Measurements from ENCODE around the gene GDI2.
"Not testable (repeated sequence)": the region's sequence is repeated elsewhere in the genome, so short reads cannot be mapped to it uniquely, and the experiment has no call there.

GDI2 gene

DNA sequence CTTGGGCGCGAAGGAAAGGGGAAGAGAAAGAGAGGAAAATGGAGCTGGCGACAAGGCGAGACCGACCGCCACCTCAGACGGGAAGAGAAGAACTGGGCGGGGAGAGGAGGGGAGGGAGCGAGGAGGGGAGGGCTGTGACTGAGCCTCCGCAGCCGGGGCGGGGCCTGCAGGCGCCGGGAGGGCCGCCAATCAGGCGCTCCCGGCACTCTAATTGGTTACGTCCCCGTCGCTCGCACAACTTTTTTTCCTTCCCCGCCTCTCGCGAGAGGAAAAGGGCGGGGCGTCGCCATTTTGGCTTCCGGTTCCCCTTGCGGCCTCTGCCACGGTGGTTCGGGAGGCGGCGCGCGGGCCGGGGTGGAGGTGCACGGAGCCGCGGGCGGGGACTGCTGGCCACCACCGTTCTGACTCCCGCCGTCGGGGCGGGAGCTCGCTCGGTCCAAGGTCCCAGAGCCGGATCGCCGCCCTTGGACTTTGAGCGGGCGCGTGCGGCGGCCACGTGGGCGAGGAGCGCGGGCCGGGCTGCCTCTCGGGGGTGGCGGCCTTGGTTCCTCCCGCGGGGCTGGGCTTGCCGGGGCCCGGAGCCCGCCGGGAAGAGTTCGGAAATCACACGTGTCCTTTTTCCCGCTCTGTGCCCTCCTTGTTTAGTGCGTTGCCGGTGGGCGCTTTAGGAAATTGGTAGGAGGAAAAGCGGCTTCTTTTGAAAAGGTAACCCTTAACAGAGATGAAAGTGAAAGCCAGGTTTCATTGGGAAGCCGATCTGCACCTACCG lies at the start of gene GDI2:
GDI2 (minus strand) TSS at position 94 of the 769 bp plus-strand sequence. CDS start 176 bp downstream, outside the sequence.
- peak within 1 kb of the TSS; percentile 98 for H3K27ac ChIP-seq (ENCODE audit: low read depth, low read length)

DNA sequence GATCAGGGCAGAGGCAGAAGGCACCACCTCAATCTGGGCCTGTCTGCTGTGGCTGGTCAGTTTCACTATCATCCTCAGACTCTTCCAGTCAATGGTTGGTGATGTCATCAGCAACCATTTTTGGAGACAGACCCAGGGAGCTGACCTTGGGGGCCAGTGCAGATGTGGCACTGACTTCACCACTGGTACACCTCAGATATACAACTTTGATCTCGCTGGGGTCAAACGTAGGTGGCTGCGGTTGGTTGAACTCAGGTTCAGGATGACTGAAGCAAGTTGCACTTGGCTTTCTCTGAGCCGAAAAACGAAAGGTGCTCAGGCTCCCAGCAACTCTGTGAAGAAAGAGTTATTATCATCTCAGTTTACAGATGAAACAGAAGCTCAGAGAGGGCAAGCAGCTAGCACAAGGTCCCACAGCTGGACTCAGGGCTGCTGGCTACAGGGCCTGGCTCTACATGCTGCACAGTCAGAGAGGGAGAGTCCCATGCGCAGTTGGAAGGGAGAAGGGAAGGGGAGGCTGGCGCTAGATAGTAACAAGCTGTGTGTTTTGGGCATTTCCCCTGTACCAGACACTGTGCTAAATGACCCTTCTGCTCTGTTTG lies 49.2 kb upstream of the GDI2 start:
- no peak overlapping the region for H3K9ac ChIP-seq (ENCODE audit: low read length)
- no peaks in the 10 kb centered on the region for H3K36me3 ChIP-seq (ENCODE audit: control insufficient read depth, insufficient read depth, low read length)
- no peaks in the 10 kb centered on the region for H3K27me3 ChIP-seq (ENCODE audit: control insufficient read depth, insufficient read depth, low read length)
- no peak overlapping the region for H3K4me3 ChIP-seq (ENCODE audit: low read length)
- no peaks in the 10 kb centered on the region for H3K4me1 ChIP-seq (ENCODE audit: control insufficient read depth, insufficient read depth, low read length)
- H3K27ac ChIP-seq (ENCODE audit: low read depth, low read length), result no peak overlapping the region

More for the DNA sequence above, at the start of gene GDI2:
- H3K27me3 ChIP-seq (ENCODE audit: control insufficient read depth, insufficient read depth, low read length), result no peaks in the 10 kb centered on the region
- H3K9ac ChIP-seq (ENCODE audit: low read length), result peak within 1 kb of the TSS; percentile 87
- peaks cover 19% of the 10 kb centered on the region for H3K4me1 ChIP-seq (ENCODE audit: control insufficient read depth, insufficient read depth, low read length)
- peak within 1 kb of the TSS; percentile 97 for H3K4me3 ChIP-seq (ENCODE audit: low read length)
- H3K36me3 ChIP-seq (ENCODE audit: control insufficient read depth, insufficient read depth, low read length), result no peaks in the 10 kb centered on the region

DNA sequence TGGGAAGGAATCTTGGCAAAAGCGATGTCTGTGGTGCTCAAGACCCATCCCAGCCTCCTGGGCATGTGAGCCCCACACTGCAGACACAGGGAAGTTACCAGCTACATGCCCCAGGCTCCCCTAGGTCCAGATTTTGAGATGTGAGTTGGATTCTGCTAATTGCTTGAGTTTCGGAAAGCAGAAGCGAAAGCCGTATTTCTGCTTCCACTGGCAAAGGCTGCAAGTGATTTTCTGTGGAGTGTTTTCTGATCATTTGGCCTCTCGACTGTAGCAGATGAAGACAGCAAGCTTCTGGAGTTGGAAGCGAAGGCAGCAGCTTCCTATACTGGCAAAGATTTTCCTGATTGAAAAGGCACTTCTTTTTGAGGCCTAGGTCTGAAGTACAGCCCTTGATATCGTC lies 46.8 kb upstream of the GDI2 start:
- Histone ChIP-seq H3K27me3 (ENCODE audit: control insufficient read depth, insufficient read depth, low read length) (no peaks in the 10 kb centered on the region), H3K4me1 (ENCODE audit: control insufficient read depth, insufficient read depth, low read length) (no peaks in the 10 kb centered on the region), H3K4me3 (ENCODE audit: low read length) (no peak overlapping the region), H3K9ac (ENCODE audit: low read length) (no peak overlapping the region), H3K27ac (ENCODE audit: low read depth, low read length) (no peak overlapping the region), H3K36me3 (ENCODE audit: control insufficient read depth, insufficient read depth, low read length) (no peaks in the 10 kb centered on the region)

DNA sequence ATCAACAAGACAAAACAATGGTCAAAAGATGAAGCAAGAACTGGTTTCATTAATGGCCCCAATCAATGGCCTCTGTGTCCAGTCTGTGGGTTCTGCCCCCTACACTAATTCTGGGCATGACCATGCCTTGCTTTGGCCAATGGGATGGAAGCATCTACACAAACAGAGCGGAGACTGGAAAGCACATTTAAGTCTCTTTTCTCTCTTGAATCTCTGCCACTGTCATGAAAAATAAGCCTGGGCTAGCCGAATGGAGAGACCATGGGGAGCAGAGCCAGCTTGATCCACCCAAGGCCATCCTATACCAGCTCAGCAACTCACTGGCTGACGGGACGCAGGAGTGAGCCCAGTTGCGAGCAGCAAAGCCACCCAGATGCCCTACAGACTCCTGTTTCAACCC lies 45.6 kb upstream of the GDI2 start:
- no peaks in the 10 kb centered on the region for H3K4me1 ChIP-seq (ENCODE audit: control insufficient read depth, insufficient read depth, low read length)
- no peak overlapping the region for H3K27ac ChIP-seq (ENCODE audit: low read depth, low read length)
- H3K36me3 ChIP-seq (ENCODE audit: control insufficient read depth, insufficient read depth, low read length), result no peaks in the 10 kb centered on the region
- no peak overlapping the region for H3K4me3 ChIP-seq (ENCODE audit: low read length)
- no peaks in the 10 kb centered on the region for H3K27me3 ChIP-seq (ENCODE audit: control insufficient read depth, insufficient read depth, low read length)
- no peak overlapping the region for H3K9ac ChIP-seq (ENCODE audit: low read length)

DNA sequence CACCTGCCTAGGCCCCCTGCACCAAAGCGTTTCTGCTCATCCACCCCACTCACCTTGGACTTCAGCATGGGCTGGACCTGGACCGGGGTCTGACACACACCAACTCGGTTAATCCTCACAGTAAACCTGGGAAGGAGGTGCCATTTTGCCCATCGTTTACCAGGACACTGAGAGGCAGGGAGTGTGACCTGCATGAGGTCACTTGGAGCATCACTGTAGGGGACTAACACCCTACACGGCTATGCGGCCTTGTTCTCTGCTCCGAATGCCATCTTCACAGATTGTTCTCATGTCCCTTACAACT lies 43.4 kb upstream of the GDI2 start:
- Histone ChIP-seq H3K4me1 (ENCODE audit: control insufficient read depth, insufficient read depth, low read length) (no peaks in the 10 kb centered on the region), H3K27ac (ENCODE audit: low read depth, low read length) (no peak overlapping the region), H3K27me3 (ENCODE audit: control insufficient read depth, insufficient read depth, low read length) (no peaks in the 10 kb centered on the region), H3K4me3 (ENCODE audit: low read length) (no peak overlapping the region), H3K36me3 (ENCODE audit: control insufficient read depth, insufficient read depth, low read length) (no peaks in the 10 kb centered on the region), H3K9ac (ENCODE audit: low read length) (no peak overlapping the region)

DNA sequence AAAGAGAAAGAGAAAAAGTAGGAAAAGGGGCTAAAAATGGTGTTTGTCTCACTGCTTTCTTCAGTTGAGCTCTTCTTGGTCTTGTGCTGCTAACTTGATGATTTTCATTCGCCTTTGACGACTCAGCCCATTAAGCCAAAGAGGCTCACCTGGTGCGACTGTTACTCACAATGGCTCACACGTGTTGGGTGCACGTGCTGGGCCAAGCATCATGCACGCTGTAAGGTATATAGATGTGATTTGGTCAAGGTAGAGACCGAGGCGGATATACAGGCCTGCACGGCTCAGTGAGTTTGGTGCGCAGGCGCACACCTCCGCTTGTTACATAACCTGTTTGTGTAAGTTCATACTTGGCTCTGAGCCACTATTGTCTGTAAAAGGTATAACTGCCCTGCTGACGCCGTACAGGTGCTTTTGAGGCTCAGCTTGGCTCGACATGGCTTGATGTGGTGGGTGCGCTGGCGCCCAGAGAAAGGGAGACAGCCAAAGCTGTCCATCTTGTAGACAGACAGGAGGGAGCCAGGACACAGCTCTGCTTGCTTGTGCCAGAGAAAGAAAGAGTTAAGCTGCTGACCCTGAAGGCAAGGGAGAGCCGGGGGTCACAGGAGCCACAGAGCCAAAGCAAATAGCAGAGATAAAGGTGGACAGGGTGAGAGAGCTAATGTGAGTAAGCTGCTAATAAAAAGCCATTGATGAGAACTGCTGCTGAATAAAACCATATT lies 42.9 kb upstream of the GDI2 start:
- no peak overlapping the region for H3K9ac ChIP-seq (ENCODE audit: low read length)
- no peaks in the 10 kb centered on the region for H3K27me3 ChIP-seq (ENCODE audit: control insufficient read depth, insufficient read depth, low read length)
- H3K36me3 ChIP-seq (ENCODE audit: control insufficient read depth, insufficient read depth, low read length), result no peaks in the 10 kb centered on the region
- no peaks in the 10 kb centered on the region for H3K4me1 ChIP-seq (ENCODE audit: control insufficient read depth, insufficient read depth, low read length)
- no peak overlapping the region for H3K27ac ChIP-seq (ENCODE audit: low read depth, low read length)
- no peak overlapping the region for H3K4me3 ChIP-seq (ENCODE audit: low read length)

DNA sequence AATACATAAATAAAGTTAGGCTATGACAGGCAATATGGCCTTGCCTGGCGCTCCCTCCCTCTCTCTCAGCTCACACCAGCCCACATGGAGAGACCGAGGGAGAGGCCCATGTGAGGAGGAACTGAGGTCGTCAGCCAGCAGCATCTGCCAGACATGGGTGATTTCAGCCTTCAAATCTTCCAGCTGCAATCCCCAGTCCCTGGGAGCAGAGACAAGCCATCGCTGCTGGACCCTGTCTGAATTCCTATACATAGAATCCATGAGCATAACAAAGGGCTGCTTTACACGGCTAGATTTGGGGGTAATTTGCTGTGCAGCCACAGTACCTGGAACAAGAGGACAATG lies 40.9 kb upstream of the GDI2 start:
- H3K27ac ChIP-seq (ENCODE audit: low read depth, low read length), result no peak overlapping the region
- no peaks in the 10 kb centered on the region for H3K36me3 ChIP-seq (ENCODE audit: control insufficient read depth, insufficient read depth, low read length)
- H3K4me3 ChIP-seq (ENCODE audit: low read length), result no peak overlapping the region
- H3K9ac ChIP-seq (ENCODE audit: low read length), result no peak overlapping the region
- no peaks in the 10 kb centered on the region for H3K27me3 ChIP-seq (ENCODE audit: control insufficient read depth, insufficient read depth, low read length)
- no peaks in the 10 kb centered on the region for H3K4me1 ChIP-seq (ENCODE audit: control insufficient read depth, insufficient read depth, low read length)

DNA sequence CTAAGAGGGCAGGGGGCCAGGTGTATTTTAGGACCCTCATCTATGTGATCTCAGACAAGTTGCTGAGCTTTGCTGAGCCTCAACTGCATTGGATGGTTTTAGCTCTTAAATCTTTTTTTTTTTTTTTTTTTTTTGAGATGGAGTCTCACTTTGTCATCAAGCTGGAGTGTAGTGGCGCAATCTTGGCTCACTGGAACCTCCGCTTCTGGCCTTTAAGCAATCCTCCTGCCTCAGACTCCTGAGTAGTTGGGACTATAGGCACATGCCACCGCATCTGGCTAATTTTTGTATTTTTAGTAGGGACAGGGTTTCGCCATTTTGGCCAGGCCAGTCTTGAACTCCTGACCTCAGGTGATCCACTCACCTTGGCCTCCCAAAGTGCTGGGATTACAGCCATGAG lies 33.4 kb upstream of the GDI2 start:
- H3K9ac ChIP-seq (ENCODE audit: low read length); H3K27me3 ChIP-seq (ENCODE audit: control insufficient read depth, insufficient read depth, low read length); H3K36me3 ChIP-seq (ENCODE audit: control insufficient read depth, insufficient read depth, low read length); H3K4me1 ChIP-seq (ENCODE audit: control insufficient read depth, insufficient read depth, low read length); H3K4me3 ChIP-seq (ENCODE audit: low read length); H3K27ac ChIP-seq (ENCODE audit: low read depth, low read length): not testable (repeated sequence)

DNA sequence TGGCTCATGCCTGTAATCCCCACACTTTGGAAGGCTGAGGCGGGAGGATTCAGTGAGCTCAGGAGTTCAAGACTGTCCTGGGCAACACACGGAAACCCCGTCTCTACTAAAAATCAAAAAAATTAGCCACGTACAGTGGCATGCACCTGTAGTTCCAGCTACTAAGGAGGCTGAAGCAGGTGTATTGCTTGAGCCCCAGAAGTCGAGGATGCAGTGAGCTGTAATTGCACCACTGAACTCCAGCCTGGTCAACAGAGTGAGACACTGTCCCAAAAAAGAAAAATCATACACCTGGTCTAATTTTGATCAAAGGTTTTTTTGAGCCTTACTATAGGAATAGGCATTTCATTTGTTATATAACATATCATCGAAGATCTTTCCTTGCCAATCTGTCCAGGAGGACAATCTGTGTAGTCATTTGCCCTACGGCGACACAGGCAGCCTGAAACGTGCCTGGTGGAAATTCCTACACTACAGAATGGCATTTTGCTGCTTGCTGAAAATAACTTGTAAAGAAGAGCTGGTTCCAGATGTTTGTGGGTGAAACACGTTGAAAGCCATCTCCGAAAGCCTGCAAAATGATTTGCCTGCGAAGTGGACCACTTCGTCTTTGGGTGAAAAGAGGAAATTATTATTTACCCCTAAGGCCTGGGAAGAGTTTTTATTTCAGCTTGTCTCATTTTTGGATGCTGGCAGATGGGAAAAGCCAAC lies 31.3 kb upstream of the GDI2 start:
- Histone ChIP-seq H3K4me1 (ENCODE audit: control insufficient read depth, insufficient read depth, low read length) (no peaks in the 10 kb centered on the region), H3K9ac (ENCODE audit: low read length) (no peak overlapping the region), H3K4me3 (ENCODE audit: low read length) (no peak overlapping the region), H3K27ac (ENCODE audit: low read depth, low read length) (no peak overlapping the region), H3K36me3 (ENCODE audit: control insufficient read depth, insufficient read depth, low read length) (no peaks in the 10 kb centered on the region), H3K27me3 (ENCODE audit: control insufficient read depth, insufficient read depth, low read length) (no peaks in the 10 kb centered on the region)

DNA sequence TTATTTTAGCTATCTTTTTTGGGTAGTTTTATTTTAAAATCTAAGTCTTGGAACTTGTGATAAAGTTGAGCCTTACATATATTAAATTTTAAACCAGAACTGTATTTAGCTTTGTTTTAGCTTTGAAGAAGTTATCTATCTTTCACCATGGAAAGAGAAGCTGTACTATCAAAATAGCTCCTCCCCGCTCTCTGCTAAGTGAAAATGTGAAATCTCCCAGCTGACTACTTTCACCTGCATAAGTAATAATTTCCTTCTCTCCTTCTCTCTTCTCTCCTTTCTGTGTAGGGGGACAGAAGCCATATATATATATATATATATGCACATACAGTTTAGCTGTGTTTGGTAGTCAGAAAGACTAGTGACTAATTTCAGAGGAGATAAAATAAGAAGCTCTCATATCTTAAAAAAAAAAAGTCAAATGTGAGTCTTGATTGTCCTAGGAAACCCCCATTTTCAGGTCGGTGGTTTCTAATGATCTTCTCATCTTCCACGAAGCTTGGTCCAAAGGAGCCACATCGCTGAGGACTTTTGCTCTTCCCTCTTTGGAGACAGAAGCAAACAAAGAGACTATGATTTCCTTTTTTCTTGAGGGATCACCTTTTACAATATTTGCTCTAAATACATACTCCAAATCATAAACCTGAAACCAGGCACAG lies 30.6 kb upstream of the GDI2 start:
- Histone ChIP-seq H3K9ac (ENCODE audit: low read length) (no peak overlapping the region), H3K27ac (ENCODE audit: low read depth, low read length) (no peak overlapping the region), H3K4me1 (ENCODE audit: control insufficient read depth, insufficient read depth, low read length) (no peaks in the 10 kb centered on the region), H3K27me3 (ENCODE audit: control insufficient read depth, insufficient read depth, low read length) (no peaks in the 10 kb centered on the region), H3K36me3 (ENCODE audit: control insufficient read depth, insufficient read depth, low read length) (no peaks in the 10 kb centered on the region), H3K4me3 (ENCODE audit: low read length) (no peak overlapping the region)

DNA sequence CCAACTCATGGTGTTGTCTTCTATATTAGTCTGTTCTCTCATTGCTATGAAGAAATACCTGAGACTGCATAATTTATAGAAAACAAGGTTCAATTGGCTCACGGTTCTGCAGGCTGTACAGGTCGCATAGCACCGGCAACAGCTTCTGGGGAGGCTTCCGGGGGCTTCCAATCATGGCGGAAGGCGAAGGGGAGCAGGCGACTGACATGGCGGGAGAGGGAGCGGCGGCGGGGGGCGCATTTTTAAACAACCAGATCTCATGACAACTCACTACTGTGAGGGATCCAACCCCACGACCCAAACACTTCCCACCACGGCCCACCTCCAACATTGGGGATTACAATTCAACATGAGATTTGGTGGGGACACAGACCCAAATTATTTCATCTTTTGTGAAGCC lies 28.7 kb upstream of the GDI2 start:
- Histone ChIP-seq H3K4me3 (ENCODE audit: low read length) (no peak overlapping the region), H3K27ac (ENCODE audit: low read depth, low read length) (no peak overlapping the region), H3K27me3 (ENCODE audit: control insufficient read depth, insufficient read depth, low read length) (no peaks in the 10 kb centered on the region), H3K36me3 (ENCODE audit: control insufficient read depth, insufficient read depth, low read length) (no peaks in the 10 kb centered on the region), H3K9ac (ENCODE audit: low read length) (no peak overlapping the region), H3K4me1 (ENCODE audit: control insufficient read depth, insufficient read depth, low read length) (no peaks in the 10 kb centered on the region)
